ENCODE data around the gene SACM1L.
"Not testable (repeated sequence)": the region's sequence is repeated elsewhere in the genome, so short reads cannot be mapped to it uniquely, and the experiment has no call there.

SACM1L gene

GRCh38 chr3:45667569-45667934, 21.6 kb upstream of the SACM1L start:
- DNase-seq: no peak

- DNase-seq: peak in 1 of 2 donors; percentile 17
Observed at GRCh38 chr3:45670436-45670835, 18.8 kb upstream of the SACM1L start.

GRCh38 chr3:45670991-45671390, 18.2 kb upstream of the SACM1L start:
- DNase-seq: no peak

- no peak for DNase-seq
Observed at GRCh38 chr3:45673273-45673672, 15.9 kb upstream of the SACM1L start.

- no peak for DNase-seq
Observed at GRCh38 chr3:45676325-45677032, 12.7 kb upstream of the SACM1L start.

- peak in 1 of 2 donors; percentile 16 for DNase-seq
Observed at GRCh38 chr3:45677033-45677446, 12.2 kb upstream of the SACM1L start.

GRCh38 chr3:45677841-45678240, 11.4 kb upstream of the SACM1L start:
- DNase-seq: no peak

- DNase-seq: peak in 1 of 2 donors; percentile 64
Observed at GRCh38 chr3:45679805-45680204, 9.4 kb upstream of the SACM1L start.

- no peak for DNase-seq
Observed at GRCh38 chr3:45681221-45681620, 8.0 kb upstream of the SACM1L start.

GRCh38 chr3:45681846-45682245, 7.3 kb upstream of the SACM1L start:
- DNase-seq: no peak

- no peak for DNase-seq
Observed at GRCh38 chr3:45682311-45682710, 6.9 kb upstream of the SACM1L start.

- DNase-seq: no peak
Observed at GRCh38 chr3:45682786-45683185, 6.4 kb upstream of the SACM1L start.

- no peak for DNase-seq
Observed at GRCh38 chr3:45683417-45684326, 5.5 kb upstream of the SACM1L start.

- no peak for DNase-seq
Observed at GRCh38 chr3:45684327-45684892, 4.8 kb upstream of the SACM1L start.

GRCh38 chr3:45685722-45686121, 3.5 kb upstream of the SACM1L start:
- not testable (repeated sequence) for DNase-seq

- no peak for DNase-seq
Observed at GRCh38 chr3:45686850-45687249, 2.3 kb upstream of the SACM1L start.

- no peak for DNase-seq
Observed at GRCh38 chr3:45687828-45688193, 1.4 kb upstream of the SACM1L start.

GRCh38 chr3:45688194-45688881, 858 bp upstream of the SACM1L start:
- DNase-seq: no peak

- no peak for DNase-seq
Observed at GRCh38 chr3:45689787-45690145, 570 bp downstream of the SACM1L start.

- no peak for DNase-seq
Observed at GRCh38 chr3:45690336-45691035, 1.3 kb downstream of the SACM1L start.

- DNase-seq: no peak
Observed at GRCh38 chr3:45691842-45692241, 2.6 kb downstream of the SACM1L start.

GRCh38 chr3:45692866-45693265, 3.7 kb downstream of the SACM1L start:
- no peak for DNase-seq
